Uterus (tissue), 4 donors: ENCODE results near the gene PPL. TPM values are rescaled to one million over a fixed set of nuclear protein-coding genes. Genes with fewer than 3 reads are reported as not detected.
"Not testable (repeated sequence)": the region's sequence is repeated elsewhere in the genome, so short reads cannot be mapped to it uniquely, and the experiment has no call there.

ENCODE experiments used
- DNase-seq, 2 donors: peaks; one replicate each; pipeline ENCODE4 v3.0.0-alpha.2; 2019 to 2020
- H3K27ac ChIP-seq, 2 donors: fragments of 200-600 bp; sonication (generic); 1 replicate in 1 of 2; 2 replicates in 1 of 2; pipeline ENCODE4 v1.5.1; 2016 to 2018
- H3K27me3 ChIP-seq, 2 donors: fragments of 200-600 bp; sonication (generic); one replicate each; pipeline ENCODE4 v1.5.1; 2018 to 2019; ENCODE audit warnings: control low read depth in 1 of 2
- H3K36me3 ChIP-seq, 2 donors: fragments of 200-600 bp; sonication (generic); one replicate each; pipeline ENCODE4 v1.5.1; 2019; ENCODE audit warnings: control low read depth in 1 of 2
- H3K4me1 ChIP-seq, 2 donors: fragments of 200-600 bp; sonication (generic); one replicate each; pipeline ENCODE4 v1.5.1; 2018 to 2019; ENCODE audit warnings: control low read depth in 1 of 2
- H3K4me3 ChIP-seq, 2 donors: fragments of 200-600 bp; sonication (generic); 1 replicate in 1 of 2; 2 replicates in 1 of 2; pipeline ENCODE4 v1.5.1; 2018 to 2019; ENCODE audit warnings: mild to moderate bottlenecking in 1 of 2
- H3K9me3 ChIP-seq, 2 donors: fragments of 200-600 bp; sonication (generic); one replicate each; pipeline ENCODE4 v1.5.1; 2019; ENCODE audit warnings: control low read depth in 1 of 2
- POLR2A ChIP-seq, 2 donors: fragments of 450-650 bp; IDR thresholded peaks; one replicate each; pipeline ENCODE4 v1.6.1; 2016; ENCODE audit warnings: antibody characterized with exemption in 2 of 2, mild to moderate bottlenecking in 1 of 2, moderate library complexity in 1 of 2
- intact Hi-C: fragments of 100-400 bp; cut with DNase I; formaldehyde crosslinking; loops from one replicate; pipeline ENCODE4 v1.15.1; 2023; ENCODE audit warnings: low total_unique reads
- total RNA-seq, 4 donors: library from RNA; depleted of rRNA in 3 of 4; stranded (reverse); fragments of >200 nt in 3 of 4; gene quantifications; one replicate each; pipeline versions ENCODE4 v1.1.0 to v1.2.4, GENCODE V29; 2014 to 2023
- TF ChIP-seq, protein P1 (sequence below), 4 experiments: fragments of 200-600 bp in 2 of 4; fragments of 450-650 bp in 2 of 4; sonication (generic) in 2 of 4; IDR thresholded peaks; one replicate each; pipeline ENCODE4 v1.5.1; 2016 to 2019; ENCODE audit warnings: antibody characterized with exemption in 4 of 4, mild to moderate bottlenecking in 2 of 4, moderate library complexity in 1 of 4
- donor health status: DM: yes; HTN: yes; CAD: no.

The PPL gene
- total RNA-seq, 4 donors from 2014 or later: 8.7 to 39.6 (median 15.2) TPM

DNA sequence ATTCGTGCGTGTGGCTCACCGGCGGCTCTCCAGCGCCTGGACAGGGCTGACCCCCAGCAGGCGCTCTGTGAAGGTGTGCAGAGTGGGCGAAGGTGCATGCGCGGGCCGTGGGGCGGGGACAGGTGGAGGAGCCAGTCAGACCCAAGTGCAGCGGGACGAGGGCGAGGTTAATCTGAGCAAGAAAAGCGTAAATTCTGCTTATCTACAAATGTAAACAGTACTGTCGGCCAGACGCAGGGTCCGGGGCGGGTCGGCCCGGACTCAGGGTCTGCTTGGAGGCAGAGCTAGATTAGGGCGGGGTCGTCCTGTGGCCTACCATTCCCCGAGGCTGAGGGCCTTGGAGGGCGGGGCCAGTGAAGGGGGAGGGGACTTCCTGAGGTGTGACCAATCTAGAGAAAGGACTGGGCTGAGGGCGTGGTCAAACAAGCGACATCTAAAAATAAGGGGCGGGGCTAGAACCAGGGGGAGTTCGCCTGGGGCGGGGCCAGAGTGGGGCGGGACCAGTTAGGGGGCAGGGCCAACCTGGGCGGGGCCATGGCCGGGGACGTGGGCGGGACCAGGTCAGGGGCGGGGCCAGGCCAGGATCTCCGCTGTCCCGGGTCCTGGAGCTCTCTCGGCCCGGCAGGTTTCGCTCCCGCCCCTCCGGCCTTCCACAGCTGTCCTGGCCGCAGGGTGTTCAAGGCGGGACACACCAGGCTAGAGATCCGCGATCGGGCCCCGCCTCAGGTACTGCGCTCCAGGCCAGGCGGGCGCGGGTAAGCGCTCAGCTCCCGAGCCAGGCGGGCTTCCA is 21.0 kb upstream of the PPL start, which contains the start of gene SEC14L5:
SEC14L5 (plus strand) TSS at position 611 of the 790 bp plus-strand sequence. CDS start 994 bp downstream, outside the sequence.
- TF ChIP-seq, protein P1, sequence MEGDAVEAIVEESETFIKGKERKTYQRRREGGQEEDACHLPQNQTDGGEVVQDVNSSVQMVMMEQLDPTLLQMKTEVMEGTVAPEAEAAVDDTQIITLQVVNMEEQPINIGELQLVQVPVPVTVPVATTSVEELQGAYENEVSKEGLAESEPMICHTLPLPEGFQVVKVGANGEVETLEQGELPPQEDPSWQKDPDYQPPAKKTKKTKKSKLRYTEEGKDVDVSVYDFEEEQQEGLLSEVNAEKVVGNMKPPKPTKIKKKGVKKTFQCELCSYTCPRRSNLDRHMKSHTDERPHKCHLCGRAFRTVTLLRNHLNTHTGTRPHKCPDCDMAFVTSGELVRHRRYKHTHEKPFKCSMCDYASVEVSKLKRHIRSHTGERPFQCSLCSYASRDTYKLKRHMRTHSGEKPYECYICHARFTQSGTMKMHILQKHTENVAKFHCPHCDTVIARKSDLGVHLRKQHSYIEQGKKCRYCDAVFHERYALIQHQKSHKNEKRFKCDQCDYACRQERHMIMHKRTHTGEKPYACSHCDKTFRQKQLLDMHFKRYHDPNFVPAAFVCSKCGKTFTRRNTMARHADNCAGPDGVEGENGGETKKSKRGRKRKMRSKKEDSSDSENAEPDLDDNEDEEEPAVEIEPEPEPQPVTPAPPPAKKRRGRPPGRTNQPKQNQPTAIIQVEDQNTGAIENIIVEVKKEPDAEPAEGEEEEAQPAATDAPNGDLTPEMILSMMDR (IDR thresholded peaks at IDR 0.05): peak in 1 of 4 experiments; percentile 3
- peak; percentile 13 to 28 for TF ChIP-seq POLR2A (IDR thresholded peaks at IDR 0.05)
- Histone ChIP-seq H3K9me3 (no peaks in the 10 kb centered on the region), H3K4me1 (peaks cover 3 to 6% of the 10 kb centered on the region in 2 donors), H3K4me3 (peak within 1 kb of the TSS; percentile 36 to 51), H3K36me3 (no peaks in the 10 kb centered on the region), H3K27me3 (no peaks in the 10 kb centered on the region), H3K27ac (peak within 1 kb of the TSS; percentile 68 to 76)
- DNase-seq: peak; percentile 97 to 98
- intact Hi-C loops: loop anchor here (10.0 kb wide), 1 partner anchor 103 kb away; no protein-coding TSS in a partner anchor

DNA sequence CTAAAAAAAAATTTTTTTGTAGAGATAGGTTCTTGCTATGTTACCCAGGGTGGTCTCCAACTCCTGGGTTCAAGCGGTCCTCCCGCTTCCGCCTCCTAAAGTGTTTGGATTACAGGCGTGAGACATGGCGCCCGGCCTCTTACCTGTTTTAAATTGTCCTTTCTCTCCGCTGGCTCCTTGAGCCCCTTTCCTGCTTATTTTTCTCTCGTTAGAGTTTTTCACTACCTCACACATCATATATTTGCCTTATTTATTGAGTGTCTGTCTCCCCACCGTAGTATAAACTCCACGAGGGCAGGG is 20.4 kb upstream of the PPL start:
- H3K36me3 ChIP-seq: no peaks in the 10 kb centered on the region
- peaks cover 3 to 6% of the 10 kb centered on the region in 2 donors for H3K4me1 ChIP-seq
- H3K27me3 ChIP-seq: no peaks in the 10 kb centered on the region
- peak overlapping the region; percentile 68 to 76 for H3K27ac ChIP-seq
- H3K9me3 ChIP-seq: no peaks in the 10 kb centered on the region
- no peak for DNase-seq
- intact Hi-C loops: loop anchor here (10.0 kb wide), 1 partner anchor 103 kb away; no protein-coding TSS in a partner anchor
- TF ChIP-seq POLR2A (IDR thresholded peaks at IDR 0.05): no peak
- TF ChIP-seq, protein P1 (IDR thresholded peaks at IDR 0.05): no peak
- peak overlapping the region; percentile 36 to 51 for H3K4me3 ChIP-seq

DNA sequence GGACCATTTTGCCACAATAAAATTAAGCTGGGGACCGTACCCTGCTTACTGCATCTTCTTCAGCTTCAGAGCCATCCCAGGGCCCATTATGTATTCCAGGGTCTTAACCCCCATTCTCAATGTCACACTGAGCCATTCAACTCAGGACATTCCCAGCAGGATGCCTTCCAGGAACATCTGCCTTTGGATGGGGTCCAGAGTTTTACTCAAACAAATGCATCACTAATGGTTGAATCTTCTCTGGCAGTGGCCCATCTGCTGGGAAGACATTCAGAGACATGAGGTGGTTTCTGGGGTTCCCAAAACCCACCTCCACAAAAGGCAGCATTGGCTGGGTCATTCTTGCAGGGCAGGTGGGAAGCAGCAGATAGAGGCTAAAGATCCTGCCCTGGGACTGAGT is 17.8 kb upstream of the PPL start:
- intact Hi-C loops: loop anchor here (10.0 kb wide), 1 partner anchor 100 kb away; no protein-coding TSS in a partner anchor
- H3K27me3 ChIP-seq: no peaks in the 10 kb centered on the region
- DNase-seq: no peak
- H3K36me3 ChIP-seq: no peaks in the 10 kb centered on the region
- TF ChIP-seq POLR2A (IDR thresholded peaks at IDR 0.05): no peak
- TF ChIP-seq, protein P1 (IDR thresholded peaks at IDR 0.05): no peak
- no peaks in the 10 kb centered on the region for H3K9me3 ChIP-seq
- no peak overlapping the region for H3K4me3 ChIP-seq
- H3K27ac ChIP-seq: no peak overlapping the region
- H3K4me1 ChIP-seq: peaks cover 3 to 6% of the 10 kb centered on the region in 2 donors

DNA sequence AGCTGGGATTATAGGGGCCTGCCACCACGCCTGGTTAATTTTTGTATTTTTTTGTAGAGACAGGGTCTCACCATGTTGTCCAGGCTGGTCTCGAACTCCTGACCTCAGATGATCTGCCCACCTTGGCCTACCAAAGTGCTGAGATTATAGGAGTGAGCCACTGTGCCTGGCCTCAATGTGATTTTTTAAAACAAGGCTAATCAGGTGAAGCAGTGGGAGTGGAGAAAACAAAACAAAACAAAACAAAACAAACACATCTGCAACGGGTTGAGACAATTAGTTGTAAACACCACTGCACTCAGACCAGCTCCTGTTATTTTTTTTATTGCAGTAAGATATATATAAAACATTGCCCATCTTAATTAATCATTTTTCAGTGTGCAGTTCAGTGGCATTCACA is 14.6 kb upstream of the PPL start:
- H3K4me3 ChIP-seq, DNase-seq, H3K9me3 ChIP-seq, H3K27me3 ChIP-seq, H3K27ac ChIP-seq, H3K4me1 ChIP-seq, H3K36me3 ChIP-seq: not testable (repeated sequence)
- intact Hi-C loops: loop anchor here (10.0 kb wide), 1 partner anchor 97 kb away; no protein-coding TSS in a partner anchor

DNA sequence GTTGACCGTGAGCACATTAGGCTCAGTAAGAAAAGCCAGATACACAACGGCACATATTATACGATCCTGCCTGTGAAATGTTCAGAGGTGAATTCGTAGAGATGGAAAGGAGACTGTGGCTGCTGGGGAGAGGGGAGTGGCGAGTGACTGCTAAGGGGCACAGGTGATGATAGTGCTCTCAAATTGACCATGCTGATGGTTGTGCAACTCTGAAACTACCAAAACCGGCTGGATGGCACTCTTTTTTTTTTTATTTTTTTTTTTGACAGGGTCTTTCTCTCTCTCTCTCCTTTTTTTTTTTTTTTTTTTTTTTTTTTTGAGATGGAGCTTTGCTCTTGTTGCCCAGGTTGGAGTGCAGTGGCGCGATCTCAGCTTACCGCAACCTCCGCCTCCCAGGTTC is 13.0 kb upstream of the PPL start:
- H3K27me3 ChIP-seq: no peaks in the 10 kb centered on the region
- DNase-seq: no peak
- TF ChIP-seq, protein P1 (IDR thresholded peaks at IDR 0.05): no peak
- TF ChIP-seq POLR2A (IDR thresholded peaks at IDR 0.05): no peak
- H3K36me3 ChIP-seq: no peaks in the 10 kb centered on the region
- no peak overlapping the region for H3K4me3 ChIP-seq
- intact Hi-C loops: loop anchor here (10.0 kb wide), 1 partner anchor 95 kb away; no protein-coding TSS in a partner anchor
- no peaks in the 10 kb centered on the region for H3K9me3 ChIP-seq
- peaks cover 0 to 5% of the 10 kb centered on the region in 2 donors for H3K4me1 ChIP-seq
- no peak overlapping the region for H3K27ac ChIP-seq
